Dendritic cell treated with granulocyte-macrophage colony-stimulating factor and Interleukin-4, amounts not matched to agents 40 ng/mL and 50 ng/mL, for 4 days (primary cell): ENCODE data around the gene SBNO2.

Experiments used
- H3K27ac Mint-ChIP-seq: one replicate; pipeline ENCODE4 v1.8.0; 2022; ENCODE audit warnings: mild to moderate bottlenecking, mixed read lengths
- H3K27me3 Mint-ChIP-seq: one replicate; pipeline ENCODE4 v1.8.0; 2022; ENCODE audit warnings: mild to moderate bottlenecking, mixed read lengths
- H3K36me3 Mint-ChIP-seq: one replicate; pipeline ENCODE4 v1.8.0; 2022; ENCODE audit warnings: low read depth, mixed read lengths
- H3K4me1 Mint-ChIP-seq: one replicate; pipeline ENCODE4 v1.8.0; 2022; ENCODE audit warnings: low read depth, mixed read lengths
- H3K4me3 Mint-ChIP-seq: one replicate; pipeline ENCODE4 v1.8.0; 2022; ENCODE audit warnings: mild to moderate bottlenecking, moderate library complexity, mixed read lengths
- H3K9me3 Mint-ChIP-seq: one replicate; pipeline ENCODE4 v1.8.0; 2022; ENCODE audit warnings: mixed read lengths
- intact Hi-C: fragments of 100-400 bp; cut with micrococcal nuclease; formaldehyde crosslinking; loops from one replicate; pipeline ENCODE4 v1.15.0; 2022

Gene SBNO2

GRCh38 chr19:1104311-1105007, 69.6 kb downstream of the SBNO2 start:
- H3K4me3 Mint-ChIP-seq = peak overlapping the region; percentile 80
- peak overlapping the region; percentile 93 for H3K27ac Mint-ChIP-seq
- intact Hi-C loops = loop anchor here (5.0 kb wide), 1 partner anchor 37 kb away; the partner anchor contains the start of gene ARHGAP45
- no peaks in the 10 kb centered on the region for H3K27me3 Mint-ChIP-seq
- H3K9me3 Mint-ChIP-seq = peaks cover 7% of the 10 kb centered on the region
- peaks cover 54% of the 10 kb centered on the region for H3K4me1 Mint-ChIP-seq
- peaks cover 48% of the 10 kb centered on the region for H3K36me3 Mint-ChIP-seq

GRCh38 chr19:1103708-1104310, 70.3 kb downstream of the SBNO2 start, which contains the start of gene GPX4:
Gene GPX4 (plus strand): TSS chr19:1103994. CDS start chr19:1104044, 50 bp downstream.
- peaks cover 42% of the 10 kb centered on the region for H3K36me3 Mint-ChIP-seq
- H3K4me1 Mint-ChIP-seq = peaks cover 60% of the 10 kb centered on the region
- H3K4me3 Mint-ChIP-seq = peak within 1 kb of the TSS; percentile 80

GRCh38 chr19:1103132-1103707, 70.8 kb downstream of the SBNO2 start:
- peak overlapping the region; percentile 93 for H3K27ac Mint-ChIP-seq
- peaks cover 66% of the 10 kb centered on the region for H3K4me1 Mint-ChIP-seq
- no peaks in the 10 kb centered on the region for H3K27me3 Mint-ChIP-seq
- intact Hi-C loops = loop anchor here (5.0 kb wide), 1 partner anchor 36 kb away; the partner anchor contains the start of gene ARHGAP45
- peaks cover 7% of the 10 kb centered on the region for H3K9me3 Mint-ChIP-seq
- H3K4me3 Mint-ChIP-seq = peak overlapping the region; percentile 65
- peaks cover 37% of the 10 kb centered on the region for H3K36me3 Mint-ChIP-seq

More at GRCh38 chr19:1103708-1104310, 70.3 kb downstream of the SBNO2 start, which contains the start of gene GPX4:
- Mint-ChIP-seq H3K27ac (peak within 1 kb of the TSS; percentile 93), H3K9me3 (peaks cover 7% of the 10 kb centered on the region), H3K27me3 (no peaks in the 10 kb centered on the region)
- intact Hi-C loops = loop anchor here (5.0 kb wide), 1 partner anchor 37 kb away; the partner anchor contains the start of gene ARHGAP45

- H3K27me3 Mint-ChIP-seq = no peaks in the 10 kb centered on the region
- H3K4me3 Mint-ChIP-seq = peak overlapping the region; percentile 65
- H3K4me1 Mint-ChIP-seq = peaks cover 73% of the 10 kb centered on the region
- peaks cover 35% of the 10 kb centered on the region for H3K36me3 Mint-ChIP-seq
- peak overlapping the region; percentile 93 for H3K27ac Mint-ChIP-seq
- intact Hi-C loops = loop anchor here (5.0 kb wide), 1 partner anchor 35 kb away; the partner anchor contains the start of gene ARHGAP45
- peaks cover 7% of the 10 kb centered on the region for H3K9me3 Mint-ChIP-seq
Observed at GRCh38 chr19:1102407-1103131, 71.5 kb downstream of the SBNO2 start.

- Mint-ChIP-seq H3K9me3 (peaks cover 7% of the 10 kb centered on the region), H3K27me3 (no peaks in the 10 kb centered on the region), H3K4me1 (peaks cover 61% of the 10 kb centered on the region), H3K36me3 (peaks cover 22% of the 10 kb centered on the region), H3K27ac (peak overlapping the region; percentile 93), H3K4me3 (peak overlapping the region; percentile 65)
- intact Hi-C loops = loop anchor here (5.0 kb wide), 1 partner anchor 34 kb away; the partner anchor contains the start of gene ARHGAP45
Observed at GRCh38 chr19:1101337-1101698, 72.8 kb downstream of the SBNO2 start.

GRCh38 chr19:1098177-1099051, 75.7 kb downstream of the SBNO2 start:
- peaks cover 7% of the 10 kb centered on the region for H3K9me3 Mint-ChIP-seq
- H3K36me3 Mint-ChIP-seq = peaks cover 26% of the 10 kb centered on the region
- no peaks in the 10 kb centered on the region for H3K27me3 Mint-ChIP-seq
- H3K4me1 Mint-ChIP-seq = peaks cover 68% of the 10 kb centered on the region
- intact Hi-C loops = no loop called here
- peak overlapping the region; percentile 35 for H3K4me3 Mint-ChIP-seq
- H3K27ac Mint-ChIP-seq = peak overlapping the region; percentile 93

GRCh38 chr19:1097810-1098176, 76.3 kb downstream of the SBNO2 start:
- peaks cover 67% of the 10 kb centered on the region for H3K4me1 Mint-ChIP-seq
- H3K9me3 Mint-ChIP-seq = peaks cover 7% of the 10 kb centered on the region
- H3K27ac Mint-ChIP-seq = peak overlapping the region; percentile 93
- intact Hi-C loops = no loop called here
- H3K4me3 Mint-ChIP-seq = no peak overlapping the region
- H3K36me3 Mint-ChIP-seq = peaks cover 32% of the 10 kb centered on the region
- no peaks in the 10 kb centered on the region for H3K27me3 Mint-ChIP-seq

- H3K27me3 Mint-ChIP-seq = no peaks in the 10 kb centered on the region
- intact Hi-C loops = no loop called here
- peaks cover 58% of the 10 kb centered on the region for H3K36me3 Mint-ChIP-seq
- H3K27ac Mint-ChIP-seq = peak within 1 kb of the TSS; percentile 82
- H3K9me3 Mint-ChIP-seq = peaks cover 7% of the 10 kb centered on the region
- peaks cover 63% of the 10 kb centered on the region for H3K4me1 Mint-ChIP-seq
- H3K4me3 Mint-ChIP-seq = peak within 1 kb of the TSS; percentile 88
Observed at GRCh38 chr19:1094978-1095701, 78.9 kb downstream of the SBNO2 start, which contains the start of gene POLR2E. Gene POLR2E (minus strand): TSS chr19:1095375. CDS start chr19:1095315, 60 bp downstream.

GRCh38 chr19:1094655-1094977, 79.5 kb downstream of the SBNO2 start:
- H3K4me1 Mint-ChIP-seq = peaks cover 62% of the 10 kb centered on the region
- peaks cover 1% of the 10 kb centered on the region for H3K9me3 Mint-ChIP-seq
- intact Hi-C loops = no loop called here
- H3K36me3 Mint-ChIP-seq = peaks cover 58% of the 10 kb centered on the region
- peak overlapping the region; percentile 88 for H3K4me3 Mint-ChIP-seq
- peak overlapping the region; percentile 82 for H3K27ac Mint-ChIP-seq
- no peaks in the 10 kb centered on the region for H3K27me3 Mint-ChIP-seq

GRCh38 chr19:1093811-1094553, 80.1 kb downstream of the SBNO2 start:
- H3K4me1 Mint-ChIP-seq = peaks cover 62% of the 10 kb centered on the region
- intact Hi-C loops = no loop called here
- no peaks in the 10 kb centered on the region for H3K27me3 Mint-ChIP-seq
- H3K9me3 Mint-ChIP-seq = no peaks in the 10 kb centered on the region
- H3K36me3 Mint-ChIP-seq = peaks cover 64% of the 10 kb centered on the region
- peak overlapping the region; percentile 88 for H3K4me3 Mint-ChIP-seq
- peak overlapping the region; percentile 82 for H3K27ac Mint-ChIP-seq

GRCh38 chr19:1093330-1093729, 80.7 kb downstream of the SBNO2 start:
- Mint-ChIP-seq H3K9me3 (no peaks in the 10 kb centered on the region), H3K4me1 (peaks cover 62% of the 10 kb centered on the region), H3K36me3 (peaks cover 71% of the 10 kb centered on the region), H3K27me3 (no peaks in the 10 kb centered on the region), H3K27ac (peak overlapping the region; percentile 82), H3K4me3 (peak overlapping the region; percentile 88)
- intact Hi-C loops = no loop called here
